IMR-90 (cell line): ENCODE data around the gene CD96. TPM values are rescaled to one million over a fixed set of nuclear protein-coding genes. Genes with fewer than 3 reads are reported as not detected.
A peak's percentile ranks its signal among the peaks of the same experiment; 100 is the strongest.

Source experiments
- ATAC-seq: fragments of 200-7000 bp; cut with Tn5 transposase; 2 replicates; pipeline ENCODE4 v1.9.1; 2020; ENCODE audit warnings: low read depth, mild to moderate bottlenecking, moderate library complexity
- BruUV-seq: library from RNA; stranded (reverse); fragments of 400-500 nt; replicated peaks from 2 replicates; lab custom pipeline; 2021; lab: Mats Ljungman, UMichigan
- CTCF ChIA-PET: fragments of 300-600 bp; formaldehyde crosslinking; extraction: SDS; loops from one replicate; lab custom pipeline; 2021; ENCODE audit warnings: antibody characterized with exemption; lab: Yijun Ruan, JAX
- POLR2A ChIA-PET: fragments of 300-600 bp; sonication (Branson Sonifier 250); formaldehyde crosslinking; loops from one replicate; lab custom pipeline; 2022; ENCODE audit warnings: antibody characterized with exemption; ENCODE audit not compliant: unreplicated experiment; lab: Charles Lee
- DNase-seq: peaks from one replicate; pipeline ENCODE4 v3.0.0; 2013
- H2AFZ ChIP-seq: replicated peaks from 2 replicates; pipeline ENCODE3; 2013; ENCODE audit warnings: low read length, mild to moderate bottlenecking; ENCODE audit not compliant: poor library complexity
- H2AK5ac ChIP-seq: 2 replicates; pipeline ENCODE4 v1.6.1; 2013; ENCODE audit warnings: low read depth, low read length, inconsistent platforms
- H2AK9ac ChIP-seq: replicated peaks from 2 replicates; pipeline ENCODE3; 2013; ENCODE audit warnings: mild to moderate bottlenecking, low read depth, low read length, moderate library complexity; ENCODE audit not compliant: poor library complexity
- H2BK120ac ChIP-seq: 2 replicates; pipeline ENCODE4 v1.6.1; 2013; ENCODE audit warnings: low read depth, low read length, inconsistent platforms
- H2BK15ac ChIP-seq: 3 replicates; pipeline ENCODE4 v1.6.1; 2013; ENCODE audit warnings: low read depth, low read length, inconsistent platforms
- H2BK20ac ChIP-seq: 2 replicates; pipeline ENCODE4 v1.6.1; 2013; ENCODE audit warnings: low read depth, mild to moderate bottlenecking, inconsistent platforms, low read length, moderate library complexity
- H2BK5ac ChIP-seq: 2 replicates; pipeline ENCODE4 v1.6.1; 2013; ENCODE audit warnings: mild to moderate bottlenecking, low read depth, low read length, inconsistent platforms; ENCODE audit not compliant: poor library complexity, severe bottlenecking
- H3K14ac ChIP-seq: replicated peaks from 2 replicates; pipeline ENCODE4 v1.6.1; 2013; ENCODE audit warnings: low read depth, low read length, inconsistent platforms
- H3K18ac ChIP-seq: 2 replicates; pipeline ENCODE4 v1.6.1; 2013; ENCODE audit warnings: low read depth, low read length, control low read depth
- H3K23ac ChIP-seq: 2 replicates; pipeline ENCODE4 v1.6.1; 2013; ENCODE audit warnings: low read depth, low read length, inconsistent platforms
- H3K27ac ChIP-seq: 2 replicates; pipeline ENCODE4 v1.5.1; 2013; ENCODE audit warnings: mild to moderate bottlenecking, control low read depth, low read length; ENCODE audit not compliant: insufficient read depth
- H3K27me3 ChIP-seq: 2 replicates; pipeline ENCODE4 v1.6.1; 2013; ENCODE audit warnings: low read length; ENCODE audit not compliant: control insufficient read depth, insufficient read depth
- H3K36me3 ChIP-seq: 2 replicates; pipeline ENCODE4 v1.6.1; 2013; ENCODE audit warnings: low read length, mixed read lengths; ENCODE audit not compliant: control insufficient read depth, insufficient read depth
- H3K4ac ChIP-seq: 2 replicates; pipeline ENCODE4 v1.6.1; 2013; ENCODE audit warnings: low read depth, low read length, inconsistent platforms
- H3K4me1 ChIP-seq: 2 replicates; pipeline ENCODE4 v1.6.1; 2013; ENCODE audit warnings: low read length, mixed read lengths; ENCODE audit not compliant: control insufficient read depth, insufficient read depth
- H3K4me2 ChIP-seq: 2 replicates; pipeline ENCODE4 v1.6.1; 2013; ENCODE audit warnings: low read depth, mild to moderate bottlenecking, control low read depth, low read length, moderate library complexity
- H3K4me3 ChIP-seq: 2 replicates; pipeline ENCODE4 v1.5.1; 2013; ENCODE audit warnings: low read depth, mild to moderate bottlenecking, control low read depth, low read length, moderate library complexity; ENCODE audit not compliant: insufficient read depth
- H3K56ac ChIP-seq: 2 replicates; pipeline ENCODE4 v1.6.1; 2013; ENCODE audit warnings: low read length, inconsistent platforms; ENCODE audit not compliant: insufficient read depth; ENCODE audit errors: extremely low read depth
- H3K79me1 ChIP-seq, 2 experiments: 2 replicates each; pipeline ENCODE4 v1.6.1; 2013; ENCODE audit warnings: low read length in 2 of 2, inconsistent platforms in 1 of 2, low read depth in 1 of 2
- H3K9ac ChIP-seq: 2 replicates; pipeline ENCODE4 v1.6.1; 2013; ENCODE audit warnings: low read depth, low read length, control low read depth
- H3K9me1 ChIP-seq: 2 replicates; pipeline ENCODE4 v1.6.1; 2013; ENCODE audit warnings: low read length, inconsistent platforms; ENCODE audit not compliant: insufficient read depth
- H3K9me3 ChIP-seq: 2 replicates; pipeline ENCODE4 v1.6.1; 2013; ENCODE audit warnings: low read length; ENCODE audit not compliant: control insufficient read depth, insufficient read depth
- H4K20me1 ChIP-seq: 2 replicates; pipeline ENCODE4 v1.6.1; 2013; ENCODE audit warnings: low read length, inconsistent platforms; ENCODE audit not compliant: insufficient read depth
- H4K5ac ChIP-seq: 2 replicates; pipeline ENCODE4 v1.6.1; 2013; ENCODE audit warnings: mild to moderate bottlenecking, low read depth, low read length, control low read depth
- H4K8ac ChIP-seq, 2 experiments: 2 replicates each; pipeline ENCODE4 v1.6.1; 2013; ENCODE audit warnings: low read depth in 2 of 2, low read length in 2 of 2, control low read depth in 1 of 2, inconsistent platforms in 1 of 2
- H4K91ac ChIP-seq: 2 replicates; pipeline ENCODE4 v1.6.1; 2013; ENCODE audit warnings: low read depth, low read length, inconsistent platforms; ENCODE audit not compliant: insufficient read depth
- BHLHE40 ChIP-seq: fragments of 150-350 bp; IDR thresholded peaks from 2 replicates; pipeline ENCODE4 v1.6.1; 2016; ENCODE audit warnings: mild to moderate bottlenecking, low read depth, low read length
- CEBPB ChIP-seq: IDR thresholded peaks from 2 replicates; pipeline ENCODE4 v1.6.1; 2012; ENCODE audit warnings: low read depth, low read length, improper control_type of control experiment
- CHD1 ChIP-seq: IDR thresholded peaks from 2 replicates; pipeline ENCODE4 v1.6.1; 2012; ENCODE audit warnings: low read depth, low read length, improper control_type of control experiment
- MAFK ChIP-seq: IDR thresholded peaks from 2 replicates; pipeline ENCODE4 v1.6.1; 2012; ENCODE audit warnings: low read depth, low read length, improper control_type of control experiment
- MAZ ChIP-seq: IDR thresholded peaks from 2 replicates; pipeline ENCODE4 v1.6.1; 2012; ENCODE audit warnings: low read depth, mild to moderate bottlenecking, low read length, improper control_type of control experiment, moderate library complexity, borderline replicate concordance
- NFE2L2 ChIP-seq: fragments of 150-350 bp; IDR thresholded peaks from 2 replicates; pipeline ENCODE4 v1.6.1; 2016; ENCODE audit warnings: low read depth, mild to moderate bottlenecking, low read length
- RAD21 ChIP-seq: IDR thresholded peaks from 2 replicates; pipeline ENCODE4 v1.6.1; 2012; ENCODE audit warnings: low read length, improper control_type of control experiment
- RCOR1 ChIP-seq: IDR thresholded peaks from 2 replicates; pipeline ENCODE4 v1.6.1; 2012; ENCODE audit warnings: mild to moderate bottlenecking, low read length, improper control_type of control experiment; ENCODE audit not compliant: insufficient replicate concordance
- RFX5 ChIP-seq: IDR thresholded peaks from 2 replicates; pipeline ENCODE4 v1.8.0; 2012; ENCODE audit warnings: low read depth, mild to moderate bottlenecking, low read length, moderate library complexity
- SMC3 ChIP-seq: fragments of 150-350 bp; IDR thresholded peaks from 2 replicates; pipeline ENCODE4 v1.6.1; 2016; ENCODE audit warnings: low read depth, mild to moderate bottlenecking, antibody characterized with exemption, low read length, moderate library complexity
- WGBS, 2 experiments: methylation state at CpG; one replicate each; pipeline versions ENCODE4 v1.1.5 to v1.1.7; 2013; ENCODE audit warnings: missing lambda C conversion rate in 2 of 2; ENCODE audit not compliant: insufficient read length in 1 of 2; ENCODE audit errors: extremely low coverage in 2 of 2; 5-methylcytosine and 5-hydroxymethylcytosine counted together
- dilution Hi-C: fragments of 300-500 bp; cut with HindIII; formaldehyde crosslinking; loops from one replicate; pipeline ENCODE4 v1.14.3; 2018; ENCODE audit warnings: low sequenced_read_pairs; ENCODE audit not compliant: unreplicated experiment
- in situ Hi-C: fragments of 300-500 bp; cut with MboI; formaldehyde crosslinking; loops from 3 replicates; pipeline ENCODE4 v1.14.3; 2019; ENCODE audit warnings: low sequenced_read_pairs, inconsistent platforms, mixed read lengths
- intact Hi-C: fragments of 100-400 bp; cut with micrococcal nuclease; formaldehyde crosslinking; loops from 2 replicates; pipeline ENCODE4 v1.10.0; 2022
- polyA plus RNA-seq, 3 experiments: library from polyadenylated mRNA; depleted of rRNA; stranded (reverse); fragments of >200 nt; gene quantifications; 2 replicates each; pipeline ENCODE4 v1.2.3, GENCODE V29; 2012; ENCODE audit warnings: low replicate concordance in 1 of 3
- total RNA-seq: library from RNA; depleted of rRNA; stranded (reverse); fragments of >200 nt; gene quantifications from 2 replicates; pipeline ENCODE4 v1.2.3, GENCODE V29; 2012
- TF ChIP-seq, protein P1 (sequence below): conservative IDR thresholded peaks from 2 replicates; pipeline ENCODE4 v1.5.1; 2012; ENCODE audit warnings: mild to moderate bottlenecking, low read depth, low read length, improper control_type of control experiment

CD96 gene
- total and polyA plus RNA-seq, 2 of the 4 experiments (the other 2 are of a cell fraction), result 0.05 to 0.18 TPM

DNA sequence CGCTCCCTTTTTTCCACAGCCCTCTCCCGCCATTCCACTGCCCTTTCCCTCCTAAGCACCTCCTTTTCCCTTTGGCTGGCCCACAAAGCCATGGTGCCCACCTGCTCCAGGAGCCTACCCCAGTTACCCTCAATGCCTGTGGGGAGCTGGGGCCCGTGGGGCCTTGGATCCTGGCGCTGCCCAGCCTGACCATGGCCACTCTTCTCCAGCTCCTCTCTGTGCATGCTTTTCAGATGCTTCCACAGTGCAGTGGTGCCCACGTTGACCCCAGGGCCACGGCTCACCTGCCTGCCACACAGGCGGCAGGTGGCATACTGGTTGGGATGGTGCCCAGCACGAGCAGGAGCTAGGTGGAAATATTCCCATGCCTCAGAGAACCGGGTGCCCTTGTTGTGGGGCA is 51.7 kb downstream of the CD96 start:
- POLR2A ChIA-PET, result no interaction called here
- no peak overlapping the region for H3K4me2 ChIP-seq
- peaks cover 24% of the 10 kb centered on the region for H3K4me1 ChIP-seq

More for the DNA sequence above, 51.7 kb downstream of the CD96 start:
- peak overlapping the region; percentile 39 for H2AFZ ChIP-seq
- in situ Hi-C loops, result loop anchor here (25.0 kb wide), 2 partner anchors 269 to 369 kb away; partner anchors contain the start of gene PHLDB2
- H3K9ac ChIP-seq, result no peak overlapping the region
- peak overlapping the region; percentile 56 for H4K5ac ChIP-seq
- peak overlapping the region; percentile 96 for H2BK15ac ChIP-seq
- H3K79me1 ChIP-seq, result peaks cover 0 to 11% of the 10 kb centered on the region in 2 experiments; a peak in 2 of 4 replicates
- CTCF ChIA-PET, result interaction anchor here (1.7 kb wide), 1 partner anchor 11 kb away, joined by 4 read pairs; no protein-coding TSS in a partner anchor
- peak overlapping the region; percentile 91 for H3K14ac ChIP-seq
- H3K4ac ChIP-seq, result peak overlapping the region; percentile 93
- intact Hi-C loops, result no loop called here
- peak overlapping the region; percentile 97 for H2BK5ac ChIP-seq
- no peaks in the 10 kb centered on the region for H3K27me3 ChIP-seq
- TF ChIP-seq BHLHE40 (no peak), RAD21 (no peak), CEBPB (no peak), RFX5 (no peak), NFE2L2 (no peak), CHD1 (no peak), SMC3 (no peak), MAFK (no peak), MAZ (no peak), RCOR1 (no peak)
- TF ChIP-seq, protein P1, sequence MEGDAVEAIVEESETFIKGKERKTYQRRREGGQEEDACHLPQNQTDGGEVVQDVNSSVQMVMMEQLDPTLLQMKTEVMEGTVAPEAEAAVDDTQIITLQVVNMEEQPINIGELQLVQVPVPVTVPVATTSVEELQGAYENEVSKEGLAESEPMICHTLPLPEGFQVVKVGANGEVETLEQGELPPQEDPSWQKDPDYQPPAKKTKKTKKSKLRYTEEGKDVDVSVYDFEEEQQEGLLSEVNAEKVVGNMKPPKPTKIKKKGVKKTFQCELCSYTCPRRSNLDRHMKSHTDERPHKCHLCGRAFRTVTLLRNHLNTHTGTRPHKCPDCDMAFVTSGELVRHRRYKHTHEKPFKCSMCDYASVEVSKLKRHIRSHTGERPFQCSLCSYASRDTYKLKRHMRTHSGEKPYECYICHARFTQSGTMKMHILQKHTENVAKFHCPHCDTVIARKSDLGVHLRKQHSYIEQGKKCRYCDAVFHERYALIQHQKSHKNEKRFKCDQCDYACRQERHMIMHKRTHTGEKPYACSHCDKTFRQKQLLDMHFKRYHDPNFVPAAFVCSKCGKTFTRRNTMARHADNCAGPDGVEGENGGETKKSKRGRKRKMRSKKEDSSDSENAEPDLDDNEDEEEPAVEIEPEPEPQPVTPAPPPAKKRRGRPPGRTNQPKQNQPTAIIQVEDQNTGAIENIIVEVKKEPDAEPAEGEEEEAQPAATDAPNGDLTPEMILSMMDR, result no peak
- dilution Hi-C loops, result no loop called here
- H3K36me3 ChIP-seq, result no peaks in the 10 kb centered on the region
- H2AK9ac ChIP-seq, result peak overlapping the region; percentile 94
- H3K9me3 ChIP-seq, result no peaks in the 10 kb centered on the region
- WGBS, 2 experiments, result 89% methylated on average over 4 of the region's 9 CpGs; no CpG with 5 or more reads in 1 of the 2 experiments
- peak overlapping the region; percentile 82 for H3K23ac ChIP-seq
- H4K20me1 ChIP-seq, result no peaks in the 10 kb centered on the region
- H3K4me3 ChIP-seq, result no peak overlapping the region
- peak overlapping the region; percentile 94 for H2AK5ac ChIP-seq
- H2BK120ac ChIP-seq, result peak overlapping the region; percentile 99
- H3K56ac ChIP-seq, result peak overlapping the region; percentile 72; the same call in 1 of the 2 replicates
- DNase-seq, result no peak
- peak overlapping the region; percentile 97 for H4K91ac ChIP-seq
- H3K18ac ChIP-seq, result peak overlapping the region; percentile 69
- H3K27ac ChIP-seq, result peak overlapping the region; percentile 24
- no TSS peak for BruUV-seq
- H4K8ac ChIP-seq, result peak overlapping the region; percentile 58 to 87
- no peak for ATAC-seq
- peak overlapping the region; percentile 99 for H2BK20ac ChIP-seq
- peaks cover 30% of the 10 kb centered on the region for H3K9me1 ChIP-seq
